Measurements from ENCODE around the gene KCND1.

Gene KCND1

GRCh38 chrX:48936429-48937053 lies 35.1 kb downstream of the KCND1 start:
- no peak for DNase-seq

GRCh38 chrX:48935301-48935670 lies 36.4 kb downstream of the KCND1 start:
- DNase-seq, result no peak

GRCh38 chrX:48934581-48935300 lies 36.9 kb downstream of the KCND1 start:
- DNase-seq, result no peak

DNA sequence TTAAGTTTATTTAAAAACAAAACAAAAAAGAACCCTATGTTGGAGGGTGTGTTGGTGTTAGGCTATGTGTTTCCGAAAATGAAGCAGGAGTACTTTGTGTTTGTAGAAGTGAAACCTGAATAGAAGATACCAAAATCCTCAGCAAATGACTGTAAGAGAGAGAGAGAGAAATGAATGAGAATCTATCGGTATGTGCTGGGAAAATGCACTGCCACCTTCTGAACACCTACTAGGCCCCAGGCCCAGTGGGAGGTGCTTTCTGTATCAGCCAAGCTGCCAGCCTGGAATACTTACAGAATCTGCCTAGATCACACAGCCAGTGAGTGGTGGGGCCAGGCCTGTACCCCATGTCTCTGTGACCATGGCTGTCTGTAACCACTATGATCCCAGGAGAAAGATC lies 37.9 kb downstream of the KCND1 start:
- DNase-seq, result no peak

DNA sequence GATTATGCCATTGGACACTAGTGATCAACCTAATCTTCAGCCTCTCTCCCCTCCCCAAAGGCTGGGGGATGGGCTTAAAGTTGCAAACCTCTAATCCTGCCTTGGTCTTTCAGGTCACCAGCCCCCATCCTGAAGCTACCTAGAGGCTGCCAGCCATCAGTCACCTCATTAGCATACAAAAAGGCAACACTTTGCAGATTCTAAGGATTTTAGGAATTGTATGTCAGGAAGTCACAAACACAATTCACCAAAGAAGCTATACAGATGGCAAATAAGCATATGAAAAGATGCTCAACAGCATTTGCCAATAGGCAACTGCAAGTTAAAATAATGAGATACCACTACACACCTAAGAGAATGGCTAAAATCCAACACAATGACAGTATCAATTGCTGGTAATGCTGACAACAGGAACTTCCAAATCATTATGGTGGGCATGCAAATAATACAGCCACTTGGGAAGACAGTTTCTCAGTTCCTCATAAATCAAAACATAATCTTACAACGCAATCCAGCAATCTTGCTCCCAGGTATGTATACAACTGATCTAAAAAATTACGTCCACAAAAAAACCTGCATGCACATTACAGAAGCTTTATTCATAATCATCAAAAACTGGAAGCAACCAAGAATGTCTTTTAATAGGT lies 43.8 kb downstream of the KCND1 start:
- DNase-seq, result no peak

GRCh38 chrX:48927123-48927522 lies 44.5 kb downstream of the KCND1 start:
- DNase-seq, result no peak

- no peak for DNase-seq
Observed at GRCh38 chrX:48924270-48924669, 47.4 kb downstream of the KCND1 start.

DNA sequence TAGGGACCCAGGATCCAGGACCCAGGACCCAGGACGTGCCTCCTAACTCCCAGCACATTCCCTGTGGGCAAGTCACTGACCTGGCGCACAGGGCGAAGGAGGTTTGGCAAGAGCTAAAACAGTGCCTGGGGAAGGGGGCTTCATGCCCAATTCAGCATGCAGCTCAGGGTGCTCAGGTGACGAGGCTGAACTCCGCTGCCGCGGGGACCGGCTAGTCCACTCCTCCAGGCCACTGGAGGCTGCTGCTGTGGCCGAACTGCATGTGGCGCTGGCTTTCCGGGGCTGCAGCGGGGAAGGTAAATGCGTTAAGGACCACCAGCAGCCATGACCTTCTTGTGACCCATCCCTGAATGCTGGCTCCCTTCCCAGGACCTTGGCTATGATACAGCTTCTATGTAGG lies 47.9 kb downstream of the KCND1 start:
- DNase-seq, result no peak

GRCh38 chrX:48920718-48921104 lies 50.9 kb downstream of the KCND1 start:
- DNase-seq, result no peak

GRCh38 chrX:48919947-48920717 lies 51.5 kb downstream of the KCND1 start:
- DNase-seq, result no peak

GRCh38 chrX:48919360-48919841 lies 52.2 kb downstream of the KCND1 start:
- no peak for DNase-seq

- peak; percentile 79 for DNase-seq
Observed at GRCh38 chrX:48918643-48919340, 52.9 kb downstream of the KCND1 start, which contains the start of gene PIM2. Gene PIM2 (minus strand): TSS chrX:48919024. CDS start chrX:48918834, 190 bp downstream.

- DNase-seq, result no peak
Observed at GRCh38 chrX:48918301-48918642, 53.4 kb downstream of the KCND1 start.

GRCh38 chrX:48917139-48918001 lies 54.3 kb downstream of the KCND1 start:
- DNase-seq, result peak; percentile 91

DNA sequence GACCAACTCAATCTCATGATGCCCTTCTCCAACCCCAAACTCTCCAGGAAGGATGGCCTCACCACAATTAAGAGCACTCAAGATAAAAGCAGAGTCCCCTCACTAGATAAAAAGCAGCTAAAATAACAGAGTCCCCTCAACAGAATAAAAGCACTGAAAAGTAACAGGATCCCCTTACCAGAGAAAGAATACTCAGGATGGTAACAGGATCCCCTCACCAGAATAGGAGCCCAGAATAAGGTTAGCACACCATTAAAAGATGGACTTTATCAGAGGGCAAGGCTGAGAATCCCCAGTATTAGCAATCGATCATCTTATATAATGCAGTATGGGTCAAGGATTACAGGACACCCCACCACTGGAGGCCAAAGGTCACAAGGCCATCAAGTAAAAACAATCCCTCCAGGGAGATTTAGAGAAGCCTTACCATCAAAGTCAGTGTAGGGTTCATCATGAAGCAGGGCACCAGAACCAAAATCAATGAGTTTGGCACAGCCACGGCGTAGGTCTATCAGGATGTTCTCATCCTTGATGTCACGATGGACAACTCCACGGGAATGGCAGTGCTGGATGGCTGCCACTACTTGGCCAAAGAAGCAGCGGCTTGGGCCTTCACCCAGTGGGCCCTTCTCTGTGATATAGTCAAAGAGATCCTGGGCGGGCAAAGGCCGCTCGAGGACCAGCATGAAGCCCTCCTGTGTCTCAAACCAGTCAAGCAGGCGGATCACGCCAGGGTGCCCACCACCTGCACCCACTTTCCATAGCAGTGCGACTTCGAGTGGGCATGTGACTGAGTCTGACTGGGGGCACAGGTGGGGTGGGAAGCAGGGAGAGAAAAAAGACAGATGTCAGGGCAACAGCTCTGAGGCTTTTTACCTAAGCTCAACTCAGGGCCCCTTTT lies 56.8 kb downstream of the KCND1 start:
- no peak for DNase-seq

GRCh38 chrX:48913605-48914366 lies 57.9 kb downstream of the KCND1 start:
- DNase-seq, result no peak

DNA sequence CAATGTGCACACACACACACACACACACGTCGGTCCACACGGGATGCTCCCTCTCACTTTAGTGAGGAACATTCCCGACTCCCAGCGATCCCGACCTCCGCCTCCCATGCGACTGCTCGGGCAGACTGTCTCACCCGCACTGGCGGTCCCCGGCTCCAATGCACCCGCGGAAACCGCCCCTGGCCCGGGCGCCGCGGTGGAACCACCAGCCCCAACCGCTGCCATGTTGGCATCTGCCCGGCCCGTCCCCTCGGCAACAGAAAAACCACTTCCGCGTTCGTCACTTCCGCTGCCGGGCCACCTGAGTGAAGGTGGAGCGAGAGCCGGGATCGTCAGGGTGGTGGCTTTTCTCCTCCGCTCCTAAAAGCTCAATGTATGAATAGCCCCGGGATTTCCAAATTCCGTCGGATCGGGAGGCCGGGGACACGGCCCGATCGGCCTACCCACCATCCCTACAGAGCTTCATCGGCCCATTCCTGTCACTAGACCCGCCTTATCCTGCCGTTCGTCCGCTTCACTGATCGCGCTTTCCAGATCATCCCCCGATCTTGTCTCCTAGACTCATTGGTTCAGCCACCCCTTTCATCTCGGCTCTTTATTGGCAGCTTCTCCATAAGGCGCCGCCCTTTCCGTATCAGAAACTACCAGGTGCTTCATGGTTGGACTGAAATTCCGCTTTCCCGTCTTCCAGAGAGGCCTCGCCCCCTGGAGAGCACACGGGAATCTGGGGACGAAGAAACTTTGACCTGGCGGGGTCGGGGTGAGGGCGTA lies 60.0 kb downstream of the KCND1 start, which contains the start of gene SLC35A2:
Gene SLC35A2 (minus strand): TSS at position 235 of the 771 bp plus-strand sequence. CDS start 10 bp downstream, at position 225.
- DNase-seq, result peak; percentile 86
